VCaP (cell line): ENCODE results near the gene CHKA.
A peak's percentile ranks its signal among the peaks of the same experiment; 100 is the strongest.

Experiments used
- H3K27ac ChIP-seq: fragments of 450-650 bp; 2 replicates; pipeline ENCODE4 v1.5.1; 2017
- TF ChIP-seq, protein P1 (sequence below): fragments of 450-650 bp; conservative IDR thresholded peaks from 2 replicates; pipeline ENCODE4 v1.5.1; 2017; ENCODE audit warnings: mild to moderate bottlenecking, moderate library complexity

CHKA gene

DNA sequence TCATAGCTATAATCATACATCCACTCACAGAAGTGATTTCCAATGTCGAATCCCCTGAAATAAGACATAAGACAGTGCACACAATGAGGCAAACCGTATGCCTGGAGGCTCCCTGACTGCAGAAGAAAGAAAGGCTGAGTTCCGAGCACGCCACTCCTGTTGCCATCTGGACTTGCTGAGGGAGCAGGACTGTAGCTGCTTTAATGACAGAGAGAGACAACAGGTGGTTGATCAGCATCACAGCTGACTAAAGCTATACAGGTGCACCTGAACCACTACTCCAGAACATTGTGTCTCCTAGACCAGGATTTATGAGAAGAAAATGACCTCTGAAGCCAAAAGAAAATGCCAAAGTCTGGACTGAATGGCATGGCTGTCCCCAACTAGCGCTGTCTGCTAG is 55.3 kb downstream of the CHKA start:
- no peak overlapping the region for H3K27ac ChIP-seq
- TF ChIP-seq, protein P1, sequence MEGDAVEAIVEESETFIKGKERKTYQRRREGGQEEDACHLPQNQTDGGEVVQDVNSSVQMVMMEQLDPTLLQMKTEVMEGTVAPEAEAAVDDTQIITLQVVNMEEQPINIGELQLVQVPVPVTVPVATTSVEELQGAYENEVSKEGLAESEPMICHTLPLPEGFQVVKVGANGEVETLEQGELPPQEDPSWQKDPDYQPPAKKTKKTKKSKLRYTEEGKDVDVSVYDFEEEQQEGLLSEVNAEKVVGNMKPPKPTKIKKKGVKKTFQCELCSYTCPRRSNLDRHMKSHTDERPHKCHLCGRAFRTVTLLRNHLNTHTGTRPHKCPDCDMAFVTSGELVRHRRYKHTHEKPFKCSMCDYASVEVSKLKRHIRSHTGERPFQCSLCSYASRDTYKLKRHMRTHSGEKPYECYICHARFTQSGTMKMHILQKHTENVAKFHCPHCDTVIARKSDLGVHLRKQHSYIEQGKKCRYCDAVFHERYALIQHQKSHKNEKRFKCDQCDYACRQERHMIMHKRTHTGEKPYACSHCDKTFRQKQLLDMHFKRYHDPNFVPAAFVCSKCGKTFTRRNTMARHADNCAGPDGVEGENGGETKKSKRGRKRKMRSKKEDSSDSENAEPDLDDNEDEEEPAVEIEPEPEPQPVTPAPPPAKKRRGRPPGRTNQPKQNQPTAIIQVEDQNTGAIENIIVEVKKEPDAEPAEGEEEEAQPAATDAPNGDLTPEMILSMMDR: no peak

DNA sequence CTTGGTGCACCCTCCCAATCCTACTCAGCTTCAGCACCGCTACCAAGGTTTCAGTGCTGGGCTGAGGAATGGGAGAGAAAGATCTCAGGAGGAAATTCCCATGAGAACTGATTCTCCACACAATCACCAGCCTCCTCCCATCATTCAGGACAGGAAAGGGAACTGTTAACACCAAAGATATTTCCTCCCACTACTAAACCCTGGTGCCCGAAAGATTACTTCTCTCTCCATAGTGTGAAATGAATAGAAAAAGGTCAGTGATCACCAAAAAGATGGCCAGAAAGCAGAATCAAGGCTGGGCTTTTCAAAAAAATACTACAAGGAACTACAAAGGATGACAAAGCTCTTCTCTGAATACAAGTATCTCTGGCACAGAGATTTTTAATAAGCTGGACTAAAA is 56.3 kb downstream of the CHKA start:
- TF ChIP-seq, protein P1: no peak
- no peak overlapping the region for H3K27ac ChIP-seq

DNA sequence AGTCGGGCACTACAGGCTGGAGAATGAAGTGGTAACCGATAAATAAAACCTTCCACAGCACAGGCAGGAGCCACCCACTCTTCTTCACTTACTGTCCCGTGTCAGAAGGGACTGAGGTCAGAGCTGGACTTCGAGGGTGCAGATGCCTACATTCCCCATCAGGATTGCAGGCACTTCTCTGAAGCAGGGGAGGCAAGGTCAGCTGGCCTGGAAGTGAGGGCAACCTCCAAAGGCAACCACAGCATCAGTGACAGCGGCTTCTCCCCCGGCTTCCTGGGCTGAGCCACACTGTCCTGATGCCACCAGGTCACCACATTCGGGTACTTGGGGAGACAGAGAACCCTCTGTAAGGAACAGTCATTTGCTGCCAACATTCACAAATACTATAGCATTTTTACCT is 59.7 kb downstream of the CHKA start:
- TF ChIP-seq, protein P1: no peak
- H3K27ac ChIP-seq: no peak overlapping the region

DNA sequence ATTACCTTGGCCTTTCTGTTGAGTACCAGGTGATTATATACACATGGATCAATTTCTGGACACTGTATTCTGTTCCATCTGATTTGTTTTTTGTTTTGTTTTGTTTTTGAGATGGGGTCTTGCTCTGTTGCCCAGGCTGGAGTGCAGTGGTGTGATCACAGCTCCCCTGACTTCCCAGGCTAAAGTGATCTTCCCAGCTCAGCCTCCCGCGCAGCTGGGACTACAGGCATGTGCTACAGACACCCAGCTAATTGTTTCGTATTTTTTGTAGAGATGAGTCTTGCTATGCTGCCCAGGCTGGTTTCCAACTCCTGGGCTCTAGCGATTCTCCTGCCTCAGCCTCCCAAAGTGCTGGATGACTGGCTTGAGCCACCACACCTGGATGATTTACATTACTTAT is 63.4 kb downstream of the CHKA start:
- H3K27ac ChIP-seq: no peak overlapping the region
- TF ChIP-seq, protein P1: no peak

DNA sequence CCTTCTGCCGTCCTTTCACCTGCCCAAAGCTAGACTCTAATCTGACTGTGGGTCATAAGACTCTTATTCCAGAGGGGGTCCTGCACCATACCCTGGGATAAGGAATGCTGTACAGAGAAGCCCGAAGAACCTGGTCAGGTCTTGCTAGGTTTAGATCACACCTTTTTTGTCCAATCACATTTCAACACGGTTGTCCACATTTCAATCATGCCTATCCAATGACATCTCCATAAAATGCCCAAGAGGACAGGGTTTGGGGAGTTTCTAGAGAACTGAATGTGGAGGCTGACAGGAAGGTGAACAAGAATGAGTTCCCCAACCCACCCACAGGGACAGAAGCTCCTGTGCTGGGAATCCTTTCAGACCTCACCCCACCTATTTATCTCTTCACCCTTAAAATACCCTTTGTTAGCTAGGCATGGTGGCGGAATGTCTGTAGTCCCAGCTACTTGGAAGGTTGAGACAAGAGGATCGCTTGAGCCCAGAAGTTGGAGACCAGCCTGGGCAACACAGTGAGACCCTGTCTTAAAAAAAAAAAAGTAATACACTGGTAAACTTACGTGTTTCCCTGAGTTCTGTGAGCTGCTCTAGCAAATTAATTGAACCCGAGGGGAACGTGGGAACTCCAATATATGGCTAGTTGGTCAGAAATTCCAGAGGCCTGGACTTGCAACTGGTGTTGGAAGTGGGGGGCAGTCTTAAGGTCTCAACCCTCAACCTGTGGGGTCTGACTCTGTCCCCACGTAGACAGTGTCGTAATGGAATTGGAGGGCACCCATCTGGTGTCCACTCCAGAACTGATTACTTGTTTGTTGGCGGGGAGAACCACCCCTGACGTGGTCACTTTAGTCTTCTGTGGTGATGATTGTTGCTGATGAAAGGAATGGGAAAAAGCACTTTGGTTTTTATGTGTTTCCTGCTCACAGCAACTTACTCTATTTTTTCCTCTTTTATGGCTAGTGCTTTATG is 64.6 kb downstream of the CHKA start:
- no peak overlapping the region for H3K27ac ChIP-seq
- TF ChIP-seq, protein P1: no peak

DNA sequence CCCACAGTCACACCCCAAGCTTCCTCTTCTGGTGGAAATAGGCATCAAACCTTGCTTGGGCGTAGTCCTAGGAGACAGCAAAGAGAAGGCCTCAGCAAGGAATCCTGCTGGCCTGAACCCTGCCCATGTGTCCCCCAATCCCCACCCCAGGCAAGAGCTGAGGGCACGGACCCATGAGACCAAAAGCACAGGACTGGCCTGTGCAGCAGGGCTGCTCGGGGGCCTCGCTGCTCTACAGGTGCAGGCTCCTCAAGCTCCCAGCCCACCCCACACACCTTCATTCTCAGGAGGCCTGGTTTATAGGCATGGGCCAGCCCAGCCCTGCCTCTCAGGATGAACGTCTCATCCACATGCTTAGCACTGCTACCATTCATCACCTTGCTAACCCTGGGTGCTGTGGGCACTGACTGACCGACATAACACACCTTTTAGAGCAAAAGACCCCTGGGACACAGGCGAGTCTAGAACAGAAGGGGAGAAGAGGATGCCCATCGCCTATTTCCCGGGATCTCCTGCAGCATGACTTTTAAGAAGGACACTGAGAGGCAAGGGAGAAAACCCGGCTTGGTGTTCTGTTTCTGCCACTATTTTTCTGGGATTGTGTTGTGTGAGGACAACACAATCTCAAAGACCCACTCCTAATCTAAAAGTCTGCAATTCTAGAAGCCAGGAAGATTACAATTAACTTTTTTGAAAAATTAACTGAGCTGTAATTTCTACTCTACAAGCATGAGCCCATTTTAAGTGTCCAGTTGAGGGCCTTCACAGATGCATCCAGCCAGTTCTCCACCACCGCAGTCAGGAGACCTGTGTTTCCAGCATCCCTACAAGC is 67.0 kb downstream of the CHKA start:
- TF ChIP-seq, protein P1: no peak
- 0 out of 2 replicates have a peak overlapping the region, but pooled peaks have one; percentile 1 for H3K27ac ChIP-seq

DNA sequence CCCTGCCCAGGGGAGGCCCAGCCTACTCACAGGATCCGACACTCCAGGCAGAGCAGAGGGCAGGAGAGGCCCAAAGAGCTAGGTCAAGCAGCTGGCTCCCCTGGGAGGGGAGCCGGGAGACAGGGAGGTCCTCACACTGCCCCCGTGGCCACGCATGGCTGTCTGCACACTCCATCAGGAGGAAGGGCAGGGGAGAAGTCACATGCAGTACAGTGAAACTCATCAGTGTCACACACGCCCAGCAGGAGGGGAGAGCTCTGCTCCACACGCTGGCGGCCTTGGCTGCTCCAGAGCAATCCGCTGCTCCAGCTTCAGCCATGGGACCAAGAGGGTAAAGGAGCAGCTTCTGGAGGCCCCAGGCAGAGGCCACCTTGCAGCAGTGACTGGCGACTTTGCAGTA is 68.1 kb downstream of the CHKA start:
- H3K27ac ChIP-seq: no peak overlapping the region
- TF ChIP-seq, protein P1: no peak
